Right lobe of liver (tissue), 6 donors: ENCODE measurements around the gene ZNF432. TPM values are rescaled to one million over a fixed set of nuclear protein-coding genes. Genes with fewer than 3 reads are reported as not detected.

Experiments
- ATAC-seq, 4 donors: fragments of 200-7000 bp; cut with Tn5 transposase; one replicate each; pipeline ENCODE4 v1.9.1; 2020; ENCODE audit warnings: mild to moderate bottlenecking in 4 of 4, moderate library complexity in 4 of 4
- DNase-seq, 3 donors: peaks; one replicate each; pipeline ENCODE4 v3.0.0-alpha.2; 2020
- H3K27ac ChIP-seq, 3 donors: fragments of 200-600 bp; one replicate each; pipeline ENCODE4 v1.8.0; 2022
- H3K27me3 ChIP-seq, 2 donors: fragments of 200-600 bp; one replicate each; pipeline ENCODE4 v1.8.0; 2022
- H3K36me3 ChIP-seq, 4 donors: fragments of 200-600 bp; sonication (generic) in 1 of 4; one replicate each; pipeline versions ENCODE4 v1.5.1 to v1.8.0; 2017 to 2022; ENCODE audit warnings: control low read depth in 1 of 4
- H3K4me1 ChIP-seq, 4 donors: fragments of 200-600 bp; sonication (generic) in 1 of 4; one replicate each; pipeline versions ENCODE4 v1.5.1 to v1.8.0; 2017 to 2022; ENCODE audit warnings: control low read depth in 1 of 4
- H3K4me3 ChIP-seq, 3 donors: fragments of 200-600 bp; one replicate each; pipeline ENCODE4 v1.8.0; 2022
- H3K9me3 ChIP-seq, 4 donors: fragments of 200-600 bp; sonication (generic) in 1 of 4; one replicate each; pipeline versions ENCODE4 v1.5.1 to v1.8.0; 2017 to 2022; ENCODE audit warnings: control low read depth in 1 of 4
- POLR2A ChIP-seq: fragments of 450-650 bp; IDR thresholded peaks from one replicate; pipeline ENCODE4 v1.6.1; 2017; ENCODE audit warnings: antibody characterized with exemption, mild to moderate bottlenecking
- WGBS: methylation state at CpG from one replicate; pipeline ENCODE4 v1.1.6; 2018; ENCODE audit warnings: low coverage, low lambda C conversion rate; ENCODE audit not compliant: insufficient coverage; ENCODE audit errors: missing lambda C conversion rate; 5-methylcytosine and 5-hydroxymethylcytosine counted together
- intact Hi-C, 2 donors: fragments of 100-400 bp; cut with DNase I; formaldehyde crosslinking; loops; one replicate each; pipeline versions ENCODE4 v1.11.2 to v1.14.1; 2022
- total RNA-seq, 6 experiments: library from RNA; depleted of rRNA in 2 of 6; stranded (reverse); fragments of >200 nt in 2 of 6; fragmentation: NEBNext Ultra II Directional in 3 of 6; extraction: Animal tissue kit (Norgen Biotek cat#: 25700) in 3 of 6; gene quantifications; one replicate each; pipeline versions ENCODE4 v1.1.0 to v1.2.4, GENCODE V29; 2016 to 2023
- TF ChIP-seq, protein P1 (sequence below), 4 donors: fragments of 200-600 bp in 3 of 4; fragments of 450-650 bp in 1 of 4; IDR thresholded peaks; one replicate each; pipeline versions ENCODE4 v1.5.1 to v1.8.0; 2016 to 2022; ENCODE audit warnings: antibody characterized with exemption in 4 of 4, mild to moderate bottlenecking in 2 of 4
- donor health status: DM: no; HTN: yes; CAD: no.
- donor health status: DM: no; HTN: no; CAD: no.
- donor health status: DM: no; HTN: no; CAD: no.
- donor health status: DM: no; HTN: yes; CAD: no.
- donor health status: DM: no; HTN: yes; CAD: no.

The ZNF432 gene
- total RNA-seq, 6 experiments from 2014 or later: 0.86 to 3.9 (median 3.3) TPM

DNA sequence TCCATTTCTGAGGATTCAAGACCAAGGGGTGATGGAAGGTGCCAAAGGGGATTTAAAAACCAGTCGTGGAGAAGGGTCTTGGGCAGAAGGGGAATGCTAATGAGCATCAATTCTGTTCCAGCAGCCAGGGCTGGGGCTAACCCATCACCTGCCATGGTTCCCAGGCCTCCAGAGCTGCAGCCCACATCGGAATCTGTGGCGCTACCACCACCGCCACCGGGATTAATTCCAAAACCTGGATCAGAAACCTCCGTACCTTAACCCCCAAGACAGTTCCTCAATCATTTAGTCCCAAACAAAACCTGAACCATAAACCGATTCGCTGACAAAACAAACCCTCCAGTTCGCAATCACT lies 41.2 kb downstream of the ZNF432 start:
- TF ChIP-seq, protein P1, sequence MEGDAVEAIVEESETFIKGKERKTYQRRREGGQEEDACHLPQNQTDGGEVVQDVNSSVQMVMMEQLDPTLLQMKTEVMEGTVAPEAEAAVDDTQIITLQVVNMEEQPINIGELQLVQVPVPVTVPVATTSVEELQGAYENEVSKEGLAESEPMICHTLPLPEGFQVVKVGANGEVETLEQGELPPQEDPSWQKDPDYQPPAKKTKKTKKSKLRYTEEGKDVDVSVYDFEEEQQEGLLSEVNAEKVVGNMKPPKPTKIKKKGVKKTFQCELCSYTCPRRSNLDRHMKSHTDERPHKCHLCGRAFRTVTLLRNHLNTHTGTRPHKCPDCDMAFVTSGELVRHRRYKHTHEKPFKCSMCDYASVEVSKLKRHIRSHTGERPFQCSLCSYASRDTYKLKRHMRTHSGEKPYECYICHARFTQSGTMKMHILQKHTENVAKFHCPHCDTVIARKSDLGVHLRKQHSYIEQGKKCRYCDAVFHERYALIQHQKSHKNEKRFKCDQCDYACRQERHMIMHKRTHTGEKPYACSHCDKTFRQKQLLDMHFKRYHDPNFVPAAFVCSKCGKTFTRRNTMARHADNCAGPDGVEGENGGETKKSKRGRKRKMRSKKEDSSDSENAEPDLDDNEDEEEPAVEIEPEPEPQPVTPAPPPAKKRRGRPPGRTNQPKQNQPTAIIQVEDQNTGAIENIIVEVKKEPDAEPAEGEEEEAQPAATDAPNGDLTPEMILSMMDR (IDR thresholded peaks at IDR 0.05): no peak
- no peak for TF ChIP-seq POLR2A
- H3K4me1 ChIP-seq: peaks cover 0 to 3% (median under 1%) of the 10 kb centered on the region in 4 donors
- peak overlapping the region; percentile 68 to 79 (median 75) for H3K4me3 ChIP-seq
- peaks cover 0 to 9% (median 4%) of the 10 kb centered on the region in 4 donors for H3K36me3 ChIP-seq
- no peaks in the 10 kb centered on the region for H3K27me3 ChIP-seq
- H3K27ac ChIP-seq: no peak overlapping the region
- WGBS: 12% methylated on average over 8 of the region's 9 CpGs
- DNase-seq (no peak), ATAC-seq (peak; percentile 5 to 18 (median 13))
- intact Hi-C loops: no loop called here
- H3K9me3 ChIP-seq: peaks cover 0 to 19% (median 0%) of the 10 kb centered on the region in 4 donors

DNA sequence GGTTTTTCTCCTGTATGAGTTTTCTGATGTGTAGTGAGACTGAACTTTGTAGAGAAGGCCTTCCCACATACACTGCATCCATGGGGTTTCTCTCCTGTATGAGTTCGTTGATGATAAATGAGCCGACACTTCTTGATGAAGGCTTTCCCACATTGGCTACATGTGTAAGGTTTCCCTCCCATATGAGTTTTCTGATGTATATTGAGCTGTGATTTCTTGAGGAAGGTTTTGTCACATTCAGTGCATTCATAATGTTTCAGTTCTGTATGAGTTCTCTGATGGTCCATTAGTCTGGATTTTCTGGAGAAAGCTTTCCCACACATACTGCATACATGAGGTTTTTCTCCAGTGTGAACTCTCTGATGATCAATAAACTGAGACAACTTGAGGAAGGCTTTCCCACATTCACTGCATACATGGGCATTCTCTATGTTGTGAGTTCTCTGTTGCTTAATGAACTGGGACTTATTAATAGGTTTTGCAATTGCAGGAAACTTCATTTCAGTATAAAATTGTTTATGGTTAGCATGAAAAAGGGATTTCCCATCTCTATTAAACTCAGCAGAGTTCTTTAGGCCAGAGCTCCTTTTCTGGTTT lies 54.5 kb downstream of the ZNF432 start:
- H3K4me3 ChIP-seq: no peak overlapping the region
- TF ChIP-seq, protein P1 (IDR thresholded peaks at IDR 0.05): no peak
- TF ChIP-seq POLR2A: no peak
- no peaks in the 10 kb centered on the region for H3K27me3 ChIP-seq
- H3K36me3 ChIP-seq: peaks cover 0 to 40% (median 16%) of the 10 kb centered on the region in 4 donors
- H3K27ac ChIP-seq: no peak overlapping the region
- no peaks in the 10 kb centered on the region for H3K4me1 ChIP-seq
- ATAC-seq (no peak), DNase-seq (no peak)
- H3K9me3 ChIP-seq: peaks cover 3 to 75% (median 43%) of the 10 kb centered on the region in 4 donors
- intact Hi-C loops: no loop called here
- WGBS: 100% methylated on average over 2 of the region's 2 CpGs

DNA sequence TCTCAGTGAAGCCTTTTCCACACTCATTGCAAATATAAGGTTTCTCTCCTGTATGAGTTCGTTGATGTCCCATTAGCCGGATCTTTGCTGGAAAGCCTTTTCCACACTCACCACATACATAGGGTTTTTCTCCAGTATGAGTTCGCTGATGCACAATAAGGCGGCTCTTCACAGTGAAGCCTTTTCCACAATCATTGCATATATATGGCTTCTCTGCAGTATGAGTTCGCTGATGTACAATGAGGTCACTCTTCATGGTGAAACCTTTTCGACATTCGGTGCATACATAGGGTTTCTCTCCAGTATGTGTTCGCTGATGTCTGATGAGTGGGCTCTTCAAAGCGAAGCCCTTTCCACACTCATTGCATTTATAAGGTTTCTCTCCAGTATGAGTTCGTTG lies 55.2 kb downstream of the ZNF432 start:
- Histone ChIP-seq H3K4me3 (no peak overlapping the region), H3K9me3 (peaks cover 3 to 77% (median 44%) of the 10 kb centered on the region in 4 donors), H3K27me3 (no peaks in the 10 kb centered on the region), H3K4me1 (no peaks in the 10 kb centered on the region), H3K36me3 (peaks cover 0 to 33% (median 12%) of the 10 kb centered on the region in 4 donors), H3K27ac (no peak overlapping the region)
- intact Hi-C loops: no loop called here
- DNase-seq (no peak), ATAC-seq (no peak)
- TF ChIP-seq, protein P1 (IDR thresholded peaks at IDR 0.05): no peak
- no peak for TF ChIP-seq POLR2A
- 94% methylated on average over 9 of the region's 10 CpGs for WGBS

DNA sequence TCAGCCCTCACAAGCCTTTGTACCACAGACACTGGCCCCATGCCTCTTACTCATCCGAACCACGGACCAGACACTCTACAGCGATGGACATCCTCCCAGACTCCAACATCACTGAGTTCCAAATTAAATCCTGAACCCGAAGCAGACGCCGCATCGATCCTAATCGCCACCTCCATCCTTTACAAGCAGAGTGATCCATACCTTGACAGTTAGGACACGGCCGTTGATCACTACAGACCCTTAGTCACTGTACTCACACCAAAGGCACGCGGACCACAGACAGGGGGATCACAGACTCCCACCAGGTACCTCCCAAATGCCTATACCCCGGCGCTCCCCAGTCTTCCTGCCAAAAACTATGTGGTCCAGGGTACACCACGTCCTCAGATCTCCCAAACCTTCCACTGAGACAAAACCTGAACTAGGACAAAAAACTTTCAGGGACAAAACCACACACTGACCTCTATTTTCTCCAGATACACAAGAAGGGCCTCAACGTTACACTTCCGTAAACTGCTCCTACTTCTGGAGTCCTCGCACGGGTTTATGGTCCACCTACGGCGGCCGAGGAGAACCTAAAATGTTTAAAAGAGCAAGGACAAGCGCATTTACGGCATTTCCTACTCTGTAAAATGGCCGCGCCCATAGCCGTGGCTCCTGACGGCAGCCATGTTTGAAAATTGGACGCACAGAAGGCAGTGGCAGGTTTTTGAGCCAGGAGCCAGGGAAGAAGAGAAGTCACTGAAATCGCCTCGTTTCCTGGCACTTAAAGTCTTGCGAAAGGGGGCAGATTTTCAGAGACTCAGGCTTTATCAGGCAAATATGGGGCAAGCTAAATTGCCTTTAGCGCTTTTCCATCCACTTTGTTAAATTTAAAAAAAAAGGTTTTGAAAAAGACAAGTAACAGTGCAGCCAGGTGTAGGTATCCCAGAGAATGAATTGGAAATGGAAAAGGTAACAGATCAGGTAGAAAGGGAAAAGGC lies 62.0 kb downstream of the ZNF432 start, which contains the start of gene ZNF350:
ZNF350 (minus strand) TSS at position 532 of the 983 bp plus-strand sequence. CDS start 12,480 bp downstream, outside the sequence.
- intact Hi-C loops: no loop called here

More for the DNA sequence above, 62.0 kb downstream of the ZNF432 start, which contains the start of gene ZNF350:
- Histone ChIP-seq H3K4me3 (peak within 1 kb of the TSS; percentile 69 to 96 (median 79)), H3K9me3 (peaks cover 0 to 31% (median 16%) of the 10 kb centered on the region in 4 donors), H3K4me1 (no peaks in the 10 kb centered on the region), H3K27me3 (no peaks in the 10 kb centered on the region), H3K36me3 (no peaks in the 10 kb centered on the region), H3K27ac (peak within 1 kb of the TSS in 2 of 3 donors; percentile 16 to 68)
- 3% methylated on average over 31 of the region's 33 CpGs for WGBS
- peak; percentile 26 for TF ChIP-seq POLR2A
- TF ChIP-seq, protein P1 (IDR thresholded peaks at IDR 0.05): no peak
- DNase-seq (peak; percentile 89 to 98 (median 95)), ATAC-seq (peak; percentile 99 to 100 (median 100))
